HG03064 (cell line): ENCODE data around the gene TEAD1.

ENCODE experiments used
- ATAC-seq: cut with Tn5 transposase; IDR thresholded peaks from one replicate; pipeline ENCODE4 v1.9.1; 2021; ENCODE audit warnings: low read depth; ENCODE audit not compliant: unreplicated experiment

TEAD1 gene

DNA sequence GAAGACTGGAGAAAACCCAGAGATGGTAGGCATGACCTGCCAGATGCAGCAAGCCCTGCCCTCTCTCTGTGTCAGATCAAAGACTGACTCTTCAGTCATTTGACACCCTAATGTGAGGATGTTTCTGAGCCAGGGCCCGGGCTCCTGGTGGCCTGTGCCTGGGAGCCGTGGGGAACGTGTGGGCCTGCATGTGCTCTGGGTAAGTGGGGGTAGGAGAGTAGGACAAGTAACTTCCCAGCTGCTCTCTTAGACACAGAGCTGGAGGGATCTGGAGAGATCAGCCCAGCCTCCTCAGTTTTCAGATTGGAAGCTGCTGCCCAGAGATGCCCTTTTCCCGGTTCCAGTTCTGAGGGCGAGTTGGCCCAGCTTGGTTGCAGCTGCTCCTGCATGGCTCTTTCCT is 110.8 kb downstream of the TEAD1 start:
- no peak for ATAC-seq

- no peak for ATAC-seq
Observed at GRCh38 chr11:12785901-12786300, 111.7 kb downstream of the TEAD1 start.

GRCh38 chr11:12786450-12786849 is 112.2 kb downstream of the TEAD1 start:
- no peak for ATAC-seq

DNA sequence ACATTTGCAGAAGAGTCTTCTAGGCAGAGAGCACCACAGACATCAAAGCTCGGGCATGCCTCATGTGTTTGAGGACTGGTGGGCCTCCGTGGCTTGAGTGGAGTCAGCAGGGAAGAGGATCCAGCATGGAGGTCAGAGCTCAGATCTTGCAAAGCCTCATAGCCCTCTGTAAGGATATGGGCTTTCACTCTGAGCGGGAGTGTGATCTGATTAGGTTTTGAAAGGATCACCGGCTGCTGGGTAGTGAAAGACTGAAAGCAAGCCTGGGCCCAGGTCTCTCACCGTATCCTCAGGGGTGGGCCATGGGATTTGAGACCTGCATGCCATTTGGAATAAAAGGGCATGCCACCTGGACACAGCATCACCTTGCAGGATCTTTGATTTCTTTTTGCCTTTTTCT is 112.7 kb downstream of the TEAD1 start:
- no peak for ATAC-seq

DNA sequence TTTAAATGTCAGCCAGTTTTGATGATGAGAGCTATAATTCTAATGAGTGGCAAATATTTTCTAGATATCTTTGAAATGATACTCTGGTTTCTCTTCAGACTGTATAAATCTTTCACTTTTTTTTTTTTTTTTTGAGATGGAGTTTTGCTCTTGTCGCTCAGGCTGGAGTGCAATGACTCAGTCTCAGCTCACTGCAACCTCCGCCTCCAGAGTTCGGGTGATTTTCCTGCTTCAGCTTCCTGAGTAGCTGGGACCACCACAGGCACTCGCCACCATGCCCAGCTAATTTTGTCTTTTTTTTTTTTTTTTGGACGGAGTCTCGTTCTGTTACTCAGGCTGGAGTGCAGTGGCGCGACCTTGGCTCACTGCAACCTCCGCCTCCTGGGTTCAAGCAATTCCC is 113.6 kb downstream of the TEAD1 start:
- ATAC-seq: no peak

- ATAC-seq: no peak
Observed at GRCh38 chr11:12789054-12789453, 114.8 kb downstream of the TEAD1 start.

DNA sequence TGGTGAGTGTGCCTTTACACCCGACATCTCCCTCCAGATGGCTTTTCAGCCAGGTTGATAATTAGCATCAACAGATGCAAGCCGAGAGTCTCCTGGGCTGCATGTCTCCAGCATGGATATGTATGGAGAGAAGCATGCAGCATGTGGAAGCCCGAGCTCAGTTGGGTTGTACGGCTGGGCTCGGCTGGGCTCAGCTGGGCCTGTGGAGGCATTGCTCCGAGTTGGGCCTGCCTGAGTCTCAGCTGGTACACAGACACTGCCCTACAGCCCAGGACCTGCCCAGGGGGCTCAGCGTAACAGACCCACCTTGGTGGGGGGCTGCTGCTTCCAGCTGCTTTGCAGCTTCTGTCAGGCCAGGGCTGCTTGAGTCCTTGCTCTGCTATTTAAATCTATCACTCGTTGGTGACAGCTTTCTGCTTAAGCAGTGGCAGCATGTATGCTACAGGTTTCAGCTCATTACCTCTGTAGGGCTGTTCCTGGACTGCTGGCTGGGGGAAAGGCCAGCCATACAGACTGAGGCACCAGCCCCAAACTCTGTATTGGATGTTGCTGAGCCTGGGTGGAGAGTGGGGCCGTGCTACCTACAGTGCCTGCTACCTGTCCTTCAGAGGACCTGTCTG is 115.5 kb downstream of the TEAD1 start:
- no peak for ATAC-seq

DNA sequence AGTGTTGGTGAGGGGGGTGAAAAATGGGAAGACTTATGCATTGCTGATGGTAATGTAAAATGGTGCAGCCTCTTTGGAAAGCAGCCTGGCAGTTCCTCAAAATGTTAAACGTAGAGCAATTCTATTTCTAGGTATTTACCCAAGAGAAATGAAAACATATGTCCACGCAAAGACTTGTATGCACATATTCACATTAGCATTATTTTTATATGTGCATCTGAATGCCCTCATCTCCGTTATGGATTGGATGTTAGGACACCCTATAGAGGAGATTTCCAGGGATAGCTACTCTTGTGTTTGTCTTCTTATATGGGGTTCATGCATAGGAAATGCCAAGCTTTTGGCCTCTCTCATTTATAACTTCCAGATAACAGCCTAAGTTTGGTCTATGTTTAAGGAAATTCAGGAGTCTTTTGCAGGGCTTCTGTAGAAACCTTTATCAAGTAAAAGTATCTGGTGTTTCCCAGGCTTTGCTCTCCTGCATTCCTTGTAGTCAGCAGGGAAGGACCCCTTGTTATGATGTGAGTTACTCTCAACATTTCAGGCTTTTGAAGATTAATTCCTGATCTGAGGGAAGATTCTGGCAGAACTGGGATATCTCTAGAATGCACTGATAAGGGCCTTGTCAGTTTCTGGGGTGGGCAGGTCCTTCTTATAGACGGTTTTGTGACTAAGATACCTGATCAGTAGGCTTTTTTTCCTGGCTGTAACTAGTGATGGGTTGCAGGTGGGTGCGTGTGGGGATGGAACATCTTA is 116.8 kb downstream of the TEAD1 start:
- no peak for ATAC-seq

DNA sequence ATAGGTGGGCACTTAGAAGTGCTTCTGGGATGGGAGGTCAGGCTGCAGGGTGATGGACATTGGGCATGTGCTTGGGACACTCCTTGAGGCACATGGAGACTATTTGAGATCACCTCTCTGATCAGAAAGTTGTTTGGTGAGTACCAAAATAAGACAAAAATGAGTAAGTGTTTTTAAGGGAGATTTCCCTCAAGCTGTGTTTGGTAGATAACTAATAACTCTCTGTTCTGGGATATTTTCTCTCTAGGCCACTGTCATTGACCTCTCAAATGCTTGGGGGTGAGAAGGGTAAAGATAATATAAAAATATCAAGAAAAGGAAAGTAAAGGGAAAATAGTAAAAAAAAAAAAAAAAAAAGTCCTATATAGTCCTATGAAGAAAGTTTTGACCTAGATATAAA is 117.8 kb downstream of the TEAD1 start:
- no peak for ATAC-seq

- no peak for ATAC-seq
Observed at GRCh38 chr11:12792590-12792989, 118.4 kb downstream of the TEAD1 start.

- no peak for ATAC-seq
Observed at GRCh38 chr11:12793065-12793464, 118.8 kb downstream of the TEAD1 start.

GRCh38 chr11:12793506-12793905 is 119.3 kb downstream of the TEAD1 start:
- no peak for ATAC-seq

DNA sequence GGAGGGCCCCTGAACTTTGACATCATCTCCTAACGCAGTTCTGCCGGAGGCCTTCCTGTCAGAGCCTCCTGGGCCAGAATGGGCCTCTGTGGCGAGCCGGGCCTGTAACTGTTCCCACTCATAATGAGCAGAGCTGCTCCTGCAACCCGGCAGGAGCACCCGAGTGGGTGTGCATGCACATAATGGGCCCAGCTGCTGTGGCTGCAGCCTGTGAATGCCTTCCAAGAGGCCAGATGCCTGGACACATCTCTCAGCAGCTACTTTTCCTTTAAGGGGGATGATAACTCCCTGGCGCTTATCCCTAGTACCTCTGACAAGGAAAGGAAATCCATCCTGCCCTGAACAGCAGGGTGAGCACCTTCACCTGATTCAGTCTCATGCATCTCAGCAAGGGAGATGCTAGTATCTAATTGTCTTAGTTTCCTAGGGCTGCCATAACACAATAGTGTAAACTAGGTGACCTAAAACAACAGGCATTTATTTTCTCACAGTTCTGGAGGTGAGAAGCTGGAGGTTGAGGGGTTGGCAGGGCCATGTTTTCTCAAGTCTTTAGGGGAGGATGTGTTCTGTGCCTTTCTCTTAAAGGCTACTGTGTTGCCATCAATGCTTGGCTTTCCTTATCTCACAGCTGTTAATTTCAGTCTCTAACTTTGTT is 120.5 kb downstream of the TEAD1 start:
- no peak for ATAC-seq

DNA sequence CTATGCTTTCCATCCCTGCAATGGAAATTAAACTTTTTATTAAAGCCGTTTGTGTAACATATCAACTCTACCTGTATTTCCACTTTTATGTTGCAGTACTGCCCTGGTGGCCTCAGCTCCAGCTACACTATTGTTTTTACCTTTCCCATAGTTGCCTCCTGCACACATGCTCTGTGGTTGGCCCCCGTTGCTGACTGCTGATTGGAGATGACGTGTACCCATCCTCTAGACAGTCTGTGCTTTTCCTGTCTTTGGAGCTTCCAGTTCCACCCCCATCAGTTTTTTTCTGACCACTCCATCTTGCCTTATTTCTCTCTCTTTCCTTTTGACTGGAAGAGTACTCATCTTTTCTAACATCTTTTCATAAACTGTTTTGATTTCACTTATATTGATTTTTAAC is 123.8 kb downstream of the TEAD1 start:
- no peak for ATAC-seq

DNA sequence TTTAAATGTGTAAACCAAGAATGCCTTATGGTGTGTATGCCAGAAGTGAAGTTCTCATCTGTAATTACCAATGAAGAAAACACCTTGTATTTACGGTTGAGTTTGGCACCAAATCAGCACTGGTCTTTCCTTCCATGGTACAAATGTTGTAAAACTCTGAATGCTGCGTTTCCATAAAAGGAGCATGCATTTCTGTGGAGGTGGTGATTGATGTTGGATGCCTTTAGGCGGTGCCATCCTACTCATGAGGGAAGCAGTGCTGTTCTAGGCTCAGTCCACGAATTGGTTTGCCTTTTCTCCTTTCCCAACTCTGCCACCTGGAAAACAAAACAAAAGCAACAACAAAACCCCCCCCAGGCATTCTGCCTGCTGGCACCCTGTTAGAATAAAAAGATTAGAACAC is 124.4 kb downstream of the TEAD1 start:
- ATAC-seq: no peak

- no peak for ATAC-seq
Observed at GRCh38 chr11:12799334-12799835, 125.2 kb downstream of the TEAD1 start.

DNA sequence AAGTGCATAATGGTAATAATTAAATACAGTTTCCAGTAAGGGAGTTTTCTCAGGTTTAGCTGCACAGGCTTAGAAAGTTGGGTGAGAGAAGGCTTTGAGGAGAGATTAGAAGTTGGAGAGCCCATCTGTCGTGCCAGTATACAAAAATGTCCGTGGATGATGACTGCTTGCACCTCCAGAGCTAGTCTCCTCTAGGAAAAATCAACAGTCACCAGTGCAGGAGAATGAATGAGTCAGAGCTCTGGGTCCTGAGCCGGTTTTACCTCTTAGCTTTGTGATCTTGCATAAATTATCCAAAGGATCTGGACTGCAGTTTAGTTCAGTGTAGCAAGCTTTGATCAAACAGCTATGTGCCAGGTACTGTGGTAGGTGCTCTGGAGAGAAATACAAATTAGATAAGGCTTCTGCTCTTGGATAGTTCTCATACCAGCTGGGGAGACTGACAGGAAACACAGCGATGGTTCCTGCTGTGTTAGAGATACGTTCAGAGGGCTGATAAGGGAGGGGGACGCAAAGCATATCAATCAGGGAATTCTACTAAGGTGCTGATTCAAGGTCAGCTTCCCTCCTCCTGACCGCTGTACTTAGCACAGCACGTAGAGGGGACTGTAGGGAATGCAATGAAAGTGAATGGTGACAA is 125.9 kb downstream of the TEAD1 start:
- ATAC-seq: no peak

DNA sequence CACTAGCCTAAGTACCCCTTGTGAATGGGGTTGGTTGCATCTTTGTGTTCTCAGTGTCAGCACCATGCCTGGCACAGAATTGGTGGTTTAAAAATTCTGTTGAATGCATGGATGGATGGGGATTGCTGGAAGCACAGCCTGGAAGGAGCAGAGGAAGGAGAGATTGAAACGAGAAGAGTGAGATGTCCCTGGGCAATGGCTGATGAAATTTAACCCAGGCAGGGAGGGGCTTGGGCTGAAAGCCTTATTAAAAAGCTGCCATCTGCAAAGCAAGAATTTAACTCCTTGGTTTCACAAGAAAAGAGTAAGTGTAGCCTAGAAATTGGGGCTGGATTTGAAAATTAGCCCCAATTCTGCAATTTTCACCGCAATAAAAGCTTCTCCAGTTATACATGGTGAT is 126.7 kb downstream of the TEAD1 start:
- no peak for ATAC-seq

DNA sequence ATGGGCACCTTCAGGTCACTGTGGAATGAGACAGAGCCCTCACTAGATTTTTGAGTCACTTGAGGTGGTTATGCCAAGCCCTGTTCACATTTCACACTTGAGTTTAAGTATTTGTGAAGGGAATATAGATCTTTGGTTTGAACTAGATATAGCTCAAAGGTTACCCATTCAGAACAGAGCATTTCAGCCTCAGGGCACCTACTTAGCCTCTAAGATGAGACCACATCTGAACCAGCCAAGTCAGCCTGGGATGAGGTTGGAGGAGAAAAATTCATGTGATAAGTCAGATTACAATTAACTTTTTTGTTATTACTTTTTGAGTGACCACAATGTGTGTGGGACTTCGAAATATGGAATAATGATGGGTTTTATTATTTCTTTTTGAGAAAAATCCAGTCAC is 127.8 kb downstream of the TEAD1 start:
- ATAC-seq: no peak

- no peak for ATAC-seq
Observed at GRCh38 chr11:12802418-12803085, 128.3 kb downstream of the TEAD1 start.
